Measurements from ENCODE around the gene TACR1. TPM values are rescaled to one million over a fixed set of nuclear protein-coding genes. Genes with fewer than 3 reads are reported as not detected.

Gene TACR1
- total and polyA plus RNA-seq, 5 experiments from 2014 or later, result 0.14 TPM; not detected in 4

GRCh38 chr2:75094405-75094804 is 104.9 kb downstream of the TACR1 start:
- POLR2A ChIA-PET, result no interaction called here
- H3K27ac Mint-ChIP-seq, result peak overlapping the region in 1 of 10 donors; percentile 65
- no peak for ATAC-seq

DNA sequence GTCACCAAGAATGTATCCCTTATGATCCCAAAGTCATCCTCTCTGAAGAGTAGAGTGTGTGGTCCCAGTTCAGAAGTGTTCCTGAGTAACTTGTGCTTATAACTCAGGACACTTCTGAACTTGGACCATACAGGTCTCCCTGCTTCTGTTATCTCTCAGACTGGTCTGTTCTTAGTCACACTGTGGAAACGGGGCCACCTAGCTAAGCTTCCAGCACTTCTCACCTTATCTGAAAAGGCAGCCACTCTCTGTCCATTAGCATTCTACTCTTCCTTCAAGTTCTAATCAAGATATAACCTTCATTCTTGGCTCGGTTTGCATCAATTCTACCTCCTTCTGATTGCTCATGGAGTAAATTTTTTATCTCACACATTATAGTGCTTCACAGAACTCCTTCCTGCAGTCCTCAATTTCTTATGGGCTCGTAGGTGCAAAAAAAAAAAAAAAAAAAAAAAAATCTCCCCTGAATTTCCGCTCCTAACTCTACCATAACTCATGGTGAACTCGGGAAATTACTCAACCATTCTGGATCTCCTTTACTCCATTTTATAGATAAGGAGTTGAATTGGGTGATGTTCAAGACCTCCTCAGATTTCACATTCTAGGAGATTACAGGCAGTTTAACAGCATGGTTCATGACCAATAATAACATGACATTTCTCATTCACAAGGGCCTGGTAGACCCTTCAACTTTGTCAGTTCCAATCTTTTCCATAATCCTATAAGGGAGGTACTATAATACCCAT is 108.4 kb downstream of the TACR1 start:
- H3K36me3 Mint-ChIP-seq, result peaks cover 0 to 12% (median 4%) of the 10 kb centered on the region in 3 donors
- H3K4me3 Mint-ChIP-seq, result no peak overlapping the region
- H3K4me1 Mint-ChIP-seq, result peaks cover 0 to 3% (median 0%) of the 10 kb centered on the region in 4 donors
- H3K9me3 Mint-ChIP-seq, result peaks cover 0 to 4% (median 0%) of the 10 kb centered on the region in 9 donors
- no peak for DNase-seq
- ATAC-seq, result no peak
- H3K27ac Mint-ChIP-seq, result no peak overlapping the region
- POLR2A ChIA-PET, result no interaction called here
- H3K27me3 Mint-ChIP-seq, result peaks cover 0 to 4% (median 3%) of the 10 kb centered on the region in 5 donors

More at GRCh38 chr2:75094405-75094804, 104.9 kb downstream of the TACR1 start:
- DNase-seq, result no peak
- H3K27me3 Mint-ChIP-seq, result peaks cover 0 to 13% (median 7%) of the 10 kb centered on the region in 5 donors
- H3K9me3 Mint-ChIP-seq, result peaks cover 0 to 2% (median 0%) of the 10 kb centered on the region in 9 donors
- peaks cover 0 to 2% (median 0%) of the 10 kb centered on the region in 4 donors for H3K4me1 Mint-ChIP-seq
- peaks cover 0 to 6% (median 3%) of the 10 kb centered on the region in 3 donors for H3K36me3 Mint-ChIP-seq
- no peak overlapping the region for H3K4me3 Mint-ChIP-seq

DNA sequence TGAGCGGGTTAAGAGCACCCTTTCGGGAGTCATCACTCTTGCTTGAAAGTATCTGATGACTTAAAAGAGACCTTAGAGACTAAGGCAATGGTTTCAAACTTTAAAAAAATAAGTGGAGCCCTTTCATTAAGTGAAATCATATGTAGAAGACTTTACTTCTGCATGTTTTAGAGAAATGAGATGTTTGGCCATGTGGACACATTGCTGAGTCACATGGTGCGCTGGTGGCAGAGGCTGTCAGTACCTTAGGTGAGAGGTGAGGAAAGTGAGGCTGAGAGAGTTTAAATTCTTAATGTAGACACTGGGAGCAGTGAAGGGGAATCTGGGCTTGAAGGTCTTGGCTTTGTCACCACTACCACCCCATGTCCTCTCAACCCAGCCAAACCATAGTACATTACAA is 109.8 kb downstream of the TACR1 start:
- ATAC-seq (no peak), DNase-seq (no peak)
- peaks cover 0 to 9% (median 3%) of the 10 kb centered on the region in 9 donors for H3K9me3 Mint-ChIP-seq
- H3K36me3 Mint-ChIP-seq, result peaks cover 0 to 13% (median 4%) of the 10 kb centered on the region in 3 donors
- H3K4me1 Mint-ChIP-seq, result peaks cover 0 to 3% (median 0%) of the 10 kb centered on the region in 4 donors
- H3K4me3 Mint-ChIP-seq, result no peak overlapping the region
- POLR2A ChIA-PET, result no interaction called here
- peaks cover 3 to 8% (median 4%) of the 10 kb centered on the region in 5 donors for H3K27me3 Mint-ChIP-seq
- H3K27ac Mint-ChIP-seq, result no peak overlapping the region

DNA sequence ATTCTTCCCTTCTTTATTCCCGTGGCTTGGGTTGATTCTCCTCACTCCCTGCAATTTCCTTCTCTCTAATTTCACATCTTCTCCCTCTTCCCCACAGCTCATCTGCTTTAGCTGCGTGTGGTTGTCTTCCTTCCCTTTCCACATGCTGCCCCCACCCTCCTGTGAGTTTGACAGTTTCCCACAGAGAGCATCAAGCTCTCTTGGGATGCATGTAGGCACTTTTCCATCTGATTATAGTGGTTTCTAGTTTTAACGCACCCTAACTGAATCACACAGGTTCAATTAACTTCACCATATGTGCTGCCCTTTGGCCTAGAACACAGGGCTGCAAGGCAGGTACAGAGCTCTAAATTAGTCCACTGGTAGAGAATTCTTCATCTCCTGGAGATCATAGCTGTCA is 110.5 kb downstream of the TACR1 start:
- H3K4me1 Mint-ChIP-seq, result peaks cover 0 to 3% (median 0%) of the 10 kb centered on the region in 4 donors
- H3K36me3 Mint-ChIP-seq, result peaks cover 0 to 13% (median 4%) of the 10 kb centered on the region in 3 donors
- no peak for ATAC-seq
- DNase-seq, result no peak
- POLR2A ChIA-PET, result interaction anchor here (0.6 kb wide), 1 partner anchor 42 kb away, joined by 3 read pairs; no protein-coding TSS in a partner anchor
- no peak overlapping the region for H3K27ac Mint-ChIP-seq
- peaks cover 0 to 8% (median 3%) of the 10 kb centered on the region in 9 donors for H3K9me3 Mint-ChIP-seq
- no peak overlapping the region for H3K4me3 Mint-ChIP-seq
- H3K27me3 Mint-ChIP-seq, result peaks cover 3 to 8% (median 4%) of the 10 kb centered on the region in 5 donors

- DNase-seq, result no peak
- H3K27ac Mint-ChIP-seq, result no peak overlapping the region
- ATAC-seq, result no peak
- H3K27me3 Mint-ChIP-seq, result peaks cover 3 to 8% (median 4%) of the 10 kb centered on the region in 5 donors
- POLR2A ChIA-PET, result no interaction called here
- peaks cover 0 to 8% (median 3%) of the 10 kb centered on the region in 9 donors for H3K9me3 Mint-ChIP-seq
- H3K36me3 Mint-ChIP-seq, result peaks cover 0 to 13% (median 4%) of the 10 kb centered on the region in 3 donors
- H3K4me3 Mint-ChIP-seq, result no peak overlapping the region
- H3K4me1 Mint-ChIP-seq, result peaks cover 0 to 3% (median 0%) of the 10 kb centered on the region in 4 donors
Observed at GRCh38 chr2:75087736-75088135, 111.6 kb downstream of the TACR1 start.

GRCh38 chr2:75079575-75079974 is 119.7 kb downstream of the TACR1 start:
- no peak for DNase-seq
- H3K27ac Mint-ChIP-seq, result no peak overlapping the region
- H3K36me3 Mint-ChIP-seq, result peaks cover 0 to 5% (median 4%) of the 10 kb centered on the region in 3 donors
- POLR2A ChIA-PET, result no interaction called here
- H3K4me1 Mint-ChIP-seq, result no peaks in the 10 kb centered on the region
- no peak overlapping the region for H3K4me3 Mint-ChIP-seq
- H3K27me3 Mint-ChIP-seq, result no peaks in the 10 kb centered on the region
- H3K9me3 Mint-ChIP-seq, result peaks cover 0 to 7% (median 3%) of the 10 kb centered on the region in 9 donors
- ATAC-seq, result no peak

DNA sequence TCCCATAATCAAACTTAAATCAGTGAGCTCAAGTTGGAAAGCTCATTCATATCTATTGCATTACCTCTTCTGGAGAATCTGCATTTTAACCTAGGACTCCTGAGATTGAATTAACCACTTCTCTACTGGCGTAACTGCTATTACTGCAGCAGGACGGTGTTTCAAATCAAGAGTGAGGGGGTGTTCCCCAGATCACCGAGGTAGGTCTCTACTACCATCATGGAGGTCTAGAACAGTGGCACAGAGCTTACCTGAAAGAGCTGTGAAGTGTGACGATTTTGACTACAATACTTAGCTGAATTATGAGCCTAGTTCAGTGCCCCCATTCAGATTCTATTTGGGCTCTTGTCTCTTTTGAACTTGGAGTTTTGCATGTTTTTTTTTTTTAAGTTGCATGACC is 121.4 kb downstream of the TACR1 start:
- Mint-ChIP-seq H3K36me3 (peaks cover 0 to 5% (median 4%) of the 10 kb centered on the region in 3 donors), H3K27ac (no peak overlapping the region), H3K9me3 (peaks cover 0 to 7% (median 3%) of the 10 kb centered on the region in 9 donors), H3K4me1 (peaks cover 0 to 1% (median 0%) of the 10 kb centered on the region in 4 donors), H3K4me3 (no peak overlapping the region), H3K27me3 (no peaks in the 10 kb centered on the region)
- no peak for DNase-seq
- no peak for ATAC-seq
- POLR2A ChIA-PET, result no interaction called here

DNA sequence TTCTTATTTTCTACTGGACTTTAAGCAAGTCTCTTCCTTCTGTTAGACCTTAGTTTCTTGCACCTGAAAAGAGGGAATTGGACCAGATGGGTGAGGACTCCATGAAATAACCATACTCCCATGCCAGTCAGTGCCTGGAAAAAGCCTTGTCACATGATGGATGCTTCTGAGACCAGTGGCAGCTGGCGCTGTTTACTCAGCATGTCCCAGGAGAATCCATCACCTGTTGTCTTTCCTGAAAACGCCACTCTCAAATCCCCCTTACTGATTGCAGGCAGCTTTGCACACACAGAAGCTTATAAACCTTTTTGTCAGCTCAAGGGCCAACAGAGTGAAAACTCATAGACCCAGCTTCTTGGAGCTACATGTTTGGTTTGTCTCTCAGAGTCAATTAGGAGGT is 123.2 kb downstream of the TACR1 start:
- peaks cover 0 to 1% (median 0%) of the 10 kb centered on the region in 4 donors for H3K4me1 Mint-ChIP-seq
- H3K9me3 Mint-ChIP-seq, result peaks cover 0 to 5% (median 0%) of the 10 kb centered on the region in 9 donors
- POLR2A ChIA-PET, result interaction anchor here (0.6 kb wide), 1 partner anchor 561 kb away, joined by 3 read pairs; no protein-coding TSS in a partner anchor
- H3K4me3 Mint-ChIP-seq, result no peak overlapping the region
- DNase-seq (no peak), ATAC-seq (no peak)
- H3K27ac Mint-ChIP-seq, result no peak overlapping the region
- H3K27me3 Mint-ChIP-seq, result no peaks in the 10 kb centered on the region
- H3K36me3 Mint-ChIP-seq, result peaks cover 0 to 2% (median 2%) of the 10 kb centered on the region in 3 donors

DNA sequence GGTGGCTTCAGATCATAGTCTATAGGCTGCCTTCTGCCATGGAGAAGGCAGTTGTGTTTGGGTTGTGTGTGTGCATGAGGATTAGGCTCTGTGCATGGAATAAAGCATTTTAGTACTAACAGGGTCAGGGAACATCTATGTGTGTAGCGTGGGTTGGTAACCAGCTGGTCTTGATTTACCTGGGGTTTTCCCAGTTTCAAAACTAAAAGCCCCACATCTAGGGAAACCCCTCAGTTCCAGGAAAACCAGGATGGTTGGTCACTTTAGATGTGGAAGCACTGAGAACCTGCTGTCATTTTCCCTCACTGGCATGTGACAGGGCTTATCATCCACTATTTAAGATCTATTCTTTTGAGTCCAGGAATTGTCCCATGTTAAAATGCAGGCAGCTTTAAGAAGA is 124.6 kb downstream of the TACR1 start:
- POLR2A ChIA-PET, result no interaction called here
- Mint-ChIP-seq H3K27me3 (no peaks in the 10 kb centered on the region), H3K27ac (no peak overlapping the region), H3K9me3 (no peaks in the 10 kb centered on the region), H3K4me3 (no peak overlapping the region), H3K36me3 (no peaks in the 10 kb centered on the region), H3K4me1 (peaks cover 0 to 1% (median 0%) of the 10 kb centered on the region in 4 donors)
- DNase-seq, result no peak
- no peak for ATAC-seq

DNA sequence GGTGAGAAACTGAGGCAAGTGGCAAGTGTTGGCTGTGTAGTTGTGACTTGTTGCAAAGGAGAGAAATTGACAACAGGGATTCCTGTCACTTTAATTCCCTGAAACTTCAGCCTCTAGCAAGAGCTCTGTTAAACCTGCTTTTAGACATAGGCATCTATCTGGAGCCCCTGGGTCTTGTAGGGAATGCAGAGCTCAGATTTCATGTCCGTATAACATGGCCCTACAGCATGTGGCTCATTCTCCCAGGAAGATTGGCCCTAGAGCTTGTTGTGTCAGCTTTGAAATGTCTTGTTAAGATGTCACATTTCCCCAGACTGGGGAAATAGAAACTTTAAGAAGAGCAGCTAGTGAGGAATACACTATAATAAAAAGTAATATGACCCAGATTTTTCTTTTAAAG is 125.1 kb downstream of the TACR1 start:
- H3K27me3 Mint-ChIP-seq, result no peaks in the 10 kb centered on the region
- POLR2A ChIA-PET, result no interaction called here
- H3K4me1 Mint-ChIP-seq, result peaks cover 0 to 1% (median 0%) of the 10 kb centered on the region in 4 donors

GRCh38 chr2:75071766-75072165 is 127.6 kb downstream of the TACR1 start:
- Mint-ChIP-seq H3K27me3 (no peaks in the 10 kb centered on the region), H3K36me3 (peaks cover 0 to 12% (median under 1%) of the 10 kb centered on the region in 3 donors), H3K27ac (no peak overlapping the region), H3K4me3 (no peak overlapping the region), H3K9me3 (peaks cover 0 to 2% (median 0%) of the 10 kb centered on the region in 9 donors), H3K4me1 (peaks cover 0 to 1% (median 0%) of the 10 kb centered on the region in 4 donors)
- no peak for DNase-seq
- no peak for ATAC-seq
- POLR2A ChIA-PET, result no interaction called here

More for the DNA sequence above, 125.1 kb downstream of the TACR1 start:
- no peaks in the 10 kb centered on the region for H3K9me3 Mint-ChIP-seq
- H3K27ac Mint-ChIP-seq, result no peak overlapping the region
- no peak for DNase-seq
- ATAC-seq, result no peak
- H3K4me3 Mint-ChIP-seq, result no peak overlapping the region
- H3K36me3 Mint-ChIP-seq, result no peaks in the 10 kb centered on the region

DNA sequence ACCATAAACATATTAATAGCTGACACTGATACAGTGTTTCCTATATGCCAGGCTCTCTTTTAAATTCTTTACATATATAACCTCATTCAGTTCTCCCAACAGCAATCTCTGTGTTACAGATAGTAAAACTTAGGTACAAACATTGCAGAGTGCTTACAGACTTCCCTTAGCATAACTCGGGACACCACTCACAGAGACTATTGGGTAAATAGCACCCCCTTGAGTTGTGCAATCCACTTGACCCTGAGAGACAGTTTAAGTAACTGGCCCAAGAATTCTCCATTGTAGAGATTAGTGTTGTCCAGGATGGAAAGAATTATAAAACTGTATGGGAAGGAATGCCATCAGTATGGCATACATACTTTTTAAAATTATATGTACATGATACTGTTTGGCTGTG is 130.8 kb downstream of the TACR1 start:
- POLR2A ChIA-PET, result no interaction called here
- Mint-ChIP-seq H3K36me3 (peaks cover 0 to 12% (median 2%) of the 10 kb centered on the region in 3 donors), H3K4me3 (no peak overlapping the region), H3K9me3 (peaks cover 0 to 2% (median 0%) of the 10 kb centered on the region in 9 donors), H3K27ac (no peak overlapping the region), H3K27me3 (peaks cover 0 to 2% (median 0%) of the 10 kb centered on the region in 5 donors), H3K4me1 (peaks cover 0 to 2% (median under 1%) of the 10 kb centered on the region in 4 donors)
- DNase-seq (no peak), ATAC-seq (no peak)

DNA sequence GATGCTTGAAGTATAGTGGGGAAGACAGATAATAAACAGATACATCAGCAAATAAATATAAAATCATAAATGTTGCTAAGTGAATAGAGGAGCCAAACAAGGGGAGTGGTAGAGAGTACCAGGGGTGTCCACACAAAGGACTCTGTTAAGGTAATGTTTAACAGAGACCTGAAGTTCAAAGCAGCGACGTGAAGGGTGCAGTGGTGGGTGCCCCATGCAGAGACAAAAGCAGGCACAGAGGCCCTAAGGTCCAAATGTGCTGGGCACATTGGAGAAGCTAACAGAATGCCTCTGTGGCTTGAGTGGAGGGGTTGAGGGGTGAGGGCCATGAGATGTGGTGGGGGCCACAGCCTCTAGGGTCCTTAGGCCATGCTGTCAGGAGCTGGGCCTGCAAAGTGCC is 131.8 kb downstream of the TACR1 start:
- no peak overlapping the region for H3K4me3 Mint-ChIP-seq
- H3K4me1 Mint-ChIP-seq, result peaks cover 0 to 2% (median 0%) of the 10 kb centered on the region in 4 donors
- no peak for DNase-seq
- no peak overlapping the region for H3K27ac Mint-ChIP-seq
- H3K36me3 Mint-ChIP-seq, result peaks cover 0 to 12% (median 2%) of the 10 kb centered on the region in 3 donors
- H3K9me3 Mint-ChIP-seq, result peaks cover 0 to 2% (median 0%) of the 10 kb centered on the region in 9 donors
- POLR2A ChIA-PET, result no interaction called here
- ATAC-seq, result no peak
- H3K27me3 Mint-ChIP-seq, result peaks cover 0 to 2% (median 0%) of the 10 kb centered on the region in 5 donors

Data from naive thymus-derived CD8-positive, alpha-beta T cell (primary cell).